Retinal pigment epithelial cell (primary cell): ENCODE results near the gene CD72.
"Not testable (repeated sequence)": the region's sequence is repeated elsewhere in the genome, so short reads cannot be mapped to it uniquely, and the experiment has no call there.

Source experiments
- DNase-seq: peaks from one replicate; pipeline ENCODE4 v3.0.0-alpha.2; 2010; ENCODE audit warnings: low read depth
- H3K4me3 ChIP-seq: 2 replicates; pipeline ENCODE4 v1.5.1; 2011; ENCODE audit warnings: mild to moderate bottlenecking, low read length, control low read depth, moderate library complexity
- CTCF ChIP-seq: conservative IDR thresholded peaks from 2 replicates; pipeline ENCODE4 v1.5.1; 2011; ENCODE audit warnings: low read depth, low read length, control low read depth, inconsistent platforms

CD72 gene

DNA sequence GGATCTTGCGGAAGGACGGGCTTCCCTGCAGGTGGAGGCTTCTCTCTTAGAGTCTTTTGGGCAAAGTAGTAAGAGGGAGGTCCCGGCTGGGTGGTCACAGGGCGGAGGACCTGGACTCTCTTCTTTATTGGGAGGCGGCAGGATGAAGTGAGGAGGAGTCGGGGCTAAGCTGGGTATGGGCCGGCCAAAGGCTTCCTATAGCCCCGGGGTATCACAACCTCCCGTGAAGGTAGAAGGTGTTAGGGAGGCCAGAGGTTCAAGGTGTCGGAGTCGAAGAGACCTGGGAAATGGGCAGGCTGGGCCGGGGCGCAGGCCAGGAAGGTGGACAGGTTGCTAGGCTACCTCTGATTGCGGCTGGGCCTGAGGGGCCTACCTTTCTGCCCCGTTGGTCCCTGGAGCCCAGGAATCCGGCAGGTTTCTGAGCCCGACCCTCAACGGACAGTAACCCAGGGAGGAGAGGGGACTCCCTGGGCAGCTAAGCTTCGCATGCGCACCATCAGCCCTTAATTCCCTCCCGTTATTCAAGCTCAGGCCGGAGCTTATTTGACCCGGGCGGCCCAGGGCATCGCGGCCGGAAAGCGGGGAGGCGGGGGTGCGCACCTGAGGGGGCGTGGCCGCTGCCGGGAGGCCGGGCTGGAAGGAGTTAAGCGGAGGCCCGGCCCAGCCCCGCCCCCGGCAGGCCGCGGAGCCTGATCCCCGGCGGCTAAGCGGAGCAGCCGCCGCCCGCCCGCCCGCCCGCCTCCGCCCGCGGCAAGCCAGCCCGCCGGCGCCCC lies 13.4 kb downstream of the CD72 start, which contains the start of gene TESK1:
Gene TESK1, plus strand, starts transcription at position 685 of the 773 bp plus-strand sequence. CDS start 358 bp downstream, outside the sequence.
- H3K4me3 ChIP-seq = peak within 1 kb of the TSS; percentile 85
- peak; percentile 15 for DNase-seq
- TF ChIP-seq CTCF = no peak

GRCh38 chr9:35603986-35604577 lies 14.1 kb downstream of the CD72 start:
- peak overlapping the region; percentile 85 for H3K4me3 ChIP-seq
- DNase-seq = peak; percentile 98
- TF ChIP-seq CTCF = peak; percentile 84

DNA sequence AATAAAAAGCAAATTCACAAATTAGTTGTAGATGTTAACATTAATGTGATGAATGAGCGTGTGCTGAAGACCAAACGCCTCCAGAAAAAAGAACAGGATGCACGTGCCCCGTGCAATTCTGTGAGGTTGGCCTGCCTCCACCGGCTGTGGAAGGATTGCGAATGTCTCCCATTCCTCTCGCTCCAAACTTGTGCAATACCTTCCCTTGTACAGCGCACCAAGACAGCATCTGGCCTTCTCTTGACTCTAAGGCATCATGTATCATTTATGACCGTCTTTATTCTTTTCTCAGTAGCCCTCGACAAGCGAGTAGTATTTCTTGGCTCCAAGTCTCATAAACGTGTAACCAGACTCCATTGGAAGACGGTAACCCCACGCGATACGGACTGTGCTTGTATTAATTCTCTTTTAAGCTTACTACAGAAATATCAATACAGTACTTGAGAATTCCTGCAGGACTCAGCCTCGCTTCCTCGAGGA lies 14.7 kb downstream of the CD72 start:
- TF ChIP-seq CTCF = no peak
- peak overlapping the region; percentile 57 for H3K4me3 ChIP-seq
- peak; percentile 2 for DNase-seq

DNA sequence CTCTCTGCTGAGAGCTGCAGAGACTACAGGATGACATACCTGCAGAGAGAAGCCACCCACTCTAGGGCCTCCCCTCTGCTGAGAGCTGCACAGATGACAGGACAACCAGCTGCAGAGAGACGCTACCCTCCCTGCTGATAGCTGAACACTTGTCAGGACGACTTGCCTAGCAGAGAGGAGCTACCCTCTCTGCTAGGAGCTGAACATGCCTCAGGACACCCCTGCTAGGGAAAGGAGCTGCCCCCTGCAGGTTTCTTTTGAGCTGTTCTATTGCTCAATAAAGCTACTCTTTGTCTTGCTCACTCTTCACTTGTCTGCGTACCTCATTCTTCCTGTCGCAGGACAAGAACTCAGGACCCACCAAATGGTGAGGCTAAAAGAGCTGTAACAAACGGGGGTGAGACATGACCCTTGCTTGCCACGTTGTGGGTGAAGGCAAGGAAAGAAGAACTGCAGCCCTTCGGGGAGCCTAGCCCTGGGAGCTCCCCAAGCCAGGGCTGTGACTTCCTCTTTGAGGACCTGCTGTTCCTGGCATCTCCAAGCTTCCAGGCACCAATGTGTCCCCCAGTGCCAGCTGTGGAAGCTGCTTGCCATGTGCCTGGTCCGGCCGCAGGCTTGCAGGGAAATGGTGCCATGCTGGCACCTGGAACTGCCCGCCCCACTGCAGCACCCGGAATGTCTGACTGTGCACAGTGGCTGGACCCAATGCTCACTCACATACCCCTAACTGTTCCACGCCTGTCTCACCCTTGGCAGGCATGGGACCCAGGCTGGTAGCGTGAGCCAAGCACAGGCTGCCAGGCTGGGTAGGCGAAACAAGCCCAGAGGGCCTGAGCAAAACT lies 18.2 kb downstream of the CD72 start:
- no peak overlapping the region for H3K4me3 ChIP-seq
- no peak for DNase-seq
- TF ChIP-seq CTCF = no peak

- H3K4me3 ChIP-seq = no peak overlapping the region
- no peak for TF ChIP-seq CTCF
- DNase-seq = no peak
Observed at GRCh38 chr9:35598866-35599590, 19.2 kb downstream of the CD72 start.

- not testable (repeated sequence) for DNase-seq, H3K4me3 ChIP-seq
Observed at GRCh38 chr9:35596907-35597306, 21.3 kb downstream of the CD72 start.

GRCh38 chr9:35594471-35594870 lies 23.7 kb downstream of the CD72 start:
- H3K4me3 ChIP-seq = no peak overlapping the region
- no peak for TF ChIP-seq CTCF
- DNase-seq = no peak
